ENCODE measurements around the gene ACTRT2. TPM values are rescaled to one million over a fixed set of nuclear protein-coding genes. Genes with fewer than 3 reads are reported as not detected.

Gene ACTRT2
- total and polyA plus RNA-seq, 2 experiments from 2014 or later, result not detected

DNA sequence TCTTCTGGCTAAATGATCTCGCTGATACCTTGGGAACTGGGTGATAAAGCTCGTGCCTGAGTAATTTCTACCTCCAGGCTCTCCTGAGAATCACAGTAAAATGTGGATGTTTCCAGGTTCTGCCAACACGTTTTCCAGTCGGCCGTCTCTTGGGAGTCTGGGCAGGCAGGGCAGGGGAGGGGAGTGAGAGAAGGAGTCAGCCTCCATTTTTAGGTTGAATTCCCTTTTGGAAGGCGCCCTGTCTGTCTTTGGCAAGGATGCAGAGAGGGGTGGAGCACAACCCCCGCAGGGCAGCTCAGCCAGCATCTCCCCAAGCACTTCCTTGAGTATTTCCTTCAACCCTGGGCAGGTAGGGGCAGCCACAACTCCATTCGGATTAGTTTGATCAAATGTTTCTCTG is 15.5 kb upstream of the ACTRT2 start:
- Histone ChIP-seq H3K27ac (no peak overlapping the region), H3K4me1 (ENCODE audit: insufficient read depth) (no peaks in the 10 kb centered on the region), H3K27me3 (no peaks in the 10 kb centered on the region), H3K79me2 (no peaks in the 10 kb centered on the region), H3K9me2 (replicated peaks; ENCODE audit: insufficient read depth) (no peaks in the 10 kb centered on the region), H3K4me3 (no peak overlapping the region), H2AFZ (no peak overlapping the region), H3K9me3 (ENCODE audit: low read depth) (no peaks in the 10 kb centered on the region), H3K36me3 (replicated peaks; ENCODE audit: insufficient read depth, low read depth) (no peaks in the 10 kb centered on the region), H3K4me2 (no peak overlapping the region), H4K20me1 (ENCODE audit: insufficient read depth, poor library complexity, severe bottlenecking) (no peaks in the 10 kb centered on the region)
- no peak for DNase-seq (ENCODE audit: low spot score)
- WGBS (ENCODE audit: low lambda C conversion rate, missing lambda C conversion rate), result 55% methylated on average over 8 of the region's 8 CpGs
- TF ChIP-seq EZH2 (IDR thresholded peaks at IDR 0.05; ENCODE audit: borderline replicate concordance), result no peak
- no peak for TF ChIP-seq CTCF (IDR thresholded peaks at IDR 0.05; ENCODE audit: poor library complexity)
- TF ChIP-seq EZH2phosphoT487 (IDR thresholded peaks at IDR 0.05; ENCODE audit: low read depth, severe bottlenecking, unreplicated experiment), result no peak

GRCh38 chr1:3007298-3008147 is 13.7 kb upstream of the ACTRT2 start:
- no peak for DNase-seq (ENCODE audit: low spot score)
- Histone ChIP-seq H3K9me2 (replicated peaks; ENCODE audit: insufficient read depth) (no peaks in the 10 kb centered on the region), H3K9me3 (ENCODE audit: low read depth) (no peaks in the 10 kb centered on the region), H3K27me3 (no peaks in the 10 kb centered on the region), H3K4me2 (no peak overlapping the region), H3K27ac (no peak overlapping the region), H4K20me1 (ENCODE audit: insufficient read depth, poor library complexity, severe bottlenecking) (no peaks in the 10 kb centered on the region), H3K4me3 (no peak overlapping the region), H3K4me1 (ENCODE audit: insufficient read depth) (no peaks in the 10 kb centered on the region), H2AFZ (no peak overlapping the region), H3K36me3 (replicated peaks; ENCODE audit: insufficient read depth, low read depth) (no peaks in the 10 kb centered on the region), H3K79me2 (no peaks in the 10 kb centered on the region)
- no peak for TF ChIP-seq EZH2phosphoT487 (IDR thresholded peaks at IDR 0.05; ENCODE audit: low read depth, severe bottlenecking, unreplicated experiment)
- TF ChIP-seq CTCF (IDR thresholded peaks at IDR 0.05; ENCODE audit: poor library complexity), result no peak
- no peak for TF ChIP-seq EZH2 (IDR thresholded peaks at IDR 0.05; ENCODE audit: borderline replicate concordance)
- WGBS (ENCODE audit: low lambda C conversion rate, missing lambda C conversion rate), result 66% methylated on average over 4 of the region's 4 CpGs

DNA sequence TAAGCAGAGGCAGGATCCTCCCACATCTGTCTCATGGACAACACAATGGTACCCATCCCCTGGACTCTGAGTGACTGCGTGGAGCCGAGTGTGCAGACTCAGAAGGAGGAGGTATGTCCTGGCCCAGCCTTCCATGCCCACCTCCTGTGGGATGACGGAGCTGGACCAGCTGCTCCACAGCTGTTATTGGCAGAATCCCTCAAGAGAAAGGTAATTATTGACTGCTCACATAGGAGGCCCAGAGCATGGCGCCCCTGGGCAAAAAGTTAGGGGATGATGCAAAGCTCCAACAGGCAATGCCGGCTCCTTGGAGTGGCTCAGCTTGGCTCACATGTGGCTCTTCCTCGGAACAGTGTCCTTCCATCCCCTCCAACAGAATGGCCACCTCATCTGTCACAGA is 12.2 kb upstream of the ACTRT2 start:
- Histone ChIP-seq H4K20me1 (ENCODE audit: insufficient read depth, poor library complexity, severe bottlenecking) (no peaks in the 10 kb centered on the region), H3K4me2 (no peak overlapping the region), H3K4me3 (no peak overlapping the region), H3K4me1 (ENCODE audit: insufficient read depth) (no peaks in the 10 kb centered on the region), H3K27me3 (no peaks in the 10 kb centered on the region), H3K27ac (no peak overlapping the region), H3K9me3 (ENCODE audit: low read depth) (no peaks in the 10 kb centered on the region), H3K79me2 (no peaks in the 10 kb centered on the region), H2AFZ (no peak overlapping the region), H3K9me2 (replicated peaks; ENCODE audit: insufficient read depth) (no peaks in the 10 kb centered on the region), H3K36me3 (replicated peaks; ENCODE audit: insufficient read depth, low read depth) (no peaks in the 10 kb centered on the region)
- DNase-seq (ENCODE audit: low spot score), result no peak
- 87% methylated on average over 6 of the region's 6 CpGs for WGBS (ENCODE audit: low lambda C conversion rate, missing lambda C conversion rate)
- TF ChIP-seq EZH2 (IDR thresholded peaks at IDR 0.05; ENCODE audit: borderline replicate concordance), result no peak
- no peak for TF ChIP-seq CTCF (IDR thresholded peaks at IDR 0.05; ENCODE audit: poor library complexity)
- TF ChIP-seq EZH2phosphoT487 (IDR thresholded peaks at IDR 0.05; ENCODE audit: low read depth, severe bottlenecking, unreplicated experiment), result no peak

Measured in hepatocyte (in vitro differentiated cells).